ENCODE data around the gene RECQL5.

RECQL5 gene

DNA sequence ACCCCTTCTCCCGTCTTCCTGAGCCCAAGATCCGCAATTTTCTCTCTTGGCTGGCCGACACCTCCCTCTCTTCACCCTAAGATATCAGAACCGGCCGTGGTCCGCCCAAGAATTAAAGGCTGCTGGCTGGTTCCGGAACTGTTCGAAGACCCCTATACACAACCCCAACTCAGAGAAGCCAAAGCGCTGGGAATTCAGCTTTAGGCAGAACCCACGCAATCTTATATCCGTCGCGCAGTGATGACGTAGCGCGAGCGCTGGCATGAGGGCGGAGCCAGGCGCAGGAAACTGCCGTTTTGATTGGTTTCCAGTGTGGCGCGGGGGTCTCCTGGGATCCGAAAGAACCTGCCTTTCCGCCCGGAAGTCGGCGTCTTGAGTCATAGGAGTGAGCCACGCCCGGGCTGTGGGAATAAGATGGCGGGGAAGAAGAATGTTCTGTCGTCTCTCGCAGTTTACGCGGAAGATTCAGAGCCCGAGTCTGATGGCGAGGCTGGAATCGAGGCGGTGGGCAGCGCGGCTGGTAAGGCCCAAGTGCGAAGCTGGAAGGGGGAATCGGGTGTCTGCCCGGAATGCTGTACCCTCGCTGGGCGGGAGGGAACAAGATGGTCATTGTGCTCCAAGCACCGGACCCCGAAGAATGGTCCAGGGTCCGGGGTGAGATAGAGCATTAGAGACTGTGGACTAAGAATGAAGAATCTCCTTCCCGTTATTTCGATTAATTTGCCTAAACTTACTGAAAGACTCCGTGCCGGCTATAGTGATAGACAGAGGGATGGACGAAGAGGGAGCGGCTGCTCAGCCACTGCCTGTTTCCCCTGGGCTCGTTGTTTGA, at the start of gene RECQL5, which contains the start of gene SAP30BP (continued):
- TF ChIP-seq, protein P1, sequence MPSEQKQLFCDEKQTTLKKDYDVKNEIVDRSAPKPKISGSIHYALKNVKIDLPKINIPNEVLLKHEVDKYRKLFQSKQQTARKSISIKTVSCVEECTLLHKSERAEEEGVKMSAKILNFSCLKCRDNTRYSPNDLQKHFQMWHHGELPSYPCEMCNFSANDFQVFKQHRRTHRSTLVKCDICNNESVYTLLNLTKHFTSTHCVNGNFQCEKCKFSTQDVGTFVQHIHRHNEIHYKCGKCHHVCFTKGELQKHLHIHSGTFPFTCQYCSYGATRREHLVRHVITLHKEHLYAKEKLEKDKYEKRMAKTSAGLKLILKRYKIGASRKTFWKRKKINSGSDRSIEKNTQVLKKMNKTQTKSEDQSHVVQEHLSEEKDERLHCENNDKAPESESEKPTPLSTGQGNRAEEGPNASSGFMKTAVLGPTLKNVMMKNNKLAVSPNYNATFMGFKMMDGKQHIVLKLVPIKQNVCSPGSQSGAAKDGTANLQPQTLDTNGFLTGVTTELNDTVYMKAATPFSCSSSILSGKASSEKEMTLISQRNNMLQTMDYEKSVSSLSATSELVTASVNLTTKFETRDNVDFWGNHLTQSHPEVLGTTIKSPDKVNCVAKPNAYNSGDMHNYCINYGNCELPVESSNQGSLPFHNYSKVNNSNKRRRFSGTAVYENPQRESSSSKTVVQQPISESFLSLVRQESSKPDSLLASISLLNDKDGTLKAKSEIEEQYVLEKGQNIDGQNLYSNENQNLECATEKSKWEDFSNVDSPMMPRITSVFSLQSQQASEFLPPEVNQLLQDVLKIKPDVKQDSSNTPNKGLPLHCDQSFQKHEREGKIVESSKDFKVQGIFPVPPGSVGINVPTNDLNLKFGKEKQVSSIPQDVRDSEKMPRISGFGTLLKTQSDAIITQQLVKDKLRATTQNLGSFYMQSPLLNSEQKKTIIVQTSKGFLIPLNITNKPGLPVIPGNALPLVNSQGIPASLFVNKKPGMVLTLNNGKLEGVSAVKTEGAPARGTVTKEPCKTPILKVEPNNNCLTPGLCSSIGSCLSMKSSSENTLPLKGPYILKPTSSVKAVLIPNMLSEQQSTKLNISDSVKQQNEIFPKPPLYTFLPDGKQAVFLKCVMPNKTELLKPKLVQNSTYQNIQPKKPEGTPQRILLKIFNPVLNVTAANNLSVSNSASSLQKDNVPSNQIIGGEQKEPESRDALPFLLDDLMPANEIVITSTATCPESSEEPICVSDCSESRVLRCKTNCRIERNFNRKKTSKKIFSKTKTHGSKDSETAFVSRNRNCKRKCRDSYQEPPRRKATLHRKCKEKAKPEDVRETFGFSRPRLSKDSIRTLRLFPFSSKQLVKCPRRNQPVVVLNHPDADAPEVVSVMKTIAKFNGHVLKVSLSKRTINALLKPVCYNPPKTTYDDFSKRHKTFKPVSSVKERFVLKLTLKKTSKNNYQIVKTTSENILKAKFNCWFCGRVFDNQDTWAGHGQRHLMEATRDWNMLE (tag by site-specific recombination; conservative IDR thresholded peaks at IDR 0.05; ENCODE audit: low read depth): peak; percentile 79
- no peak for TF ChIP-seq ZNF2 (tag by site-specific recombination; IDR thresholded peaks at IDR 0.05)
- TF ChIP-seq ZNF146 (tag by site-specific recombination; IDR thresholded peaks at IDR 0.05): peak; percentile 32
- no peak for TF ChIP-seq ZNF830 (tag by site-specific recombination; IDR thresholded peaks at IDR 0.05; ENCODE audit: low read depth)
- TF ChIP-seq KLF9 (tag by site-specific recombination; IDR thresholded peaks at IDR 0.05; ENCODE audit: low read depth): peak; percentile 61
- no peak for TF ChIP-seq ZNF311 (tag by site-specific recombination; IDR thresholded peaks at IDR 0.05; ENCODE audit: borderline replicate concordance)
- no peak for TF ChIP-seq ZNF791 (tag by site-specific recombination; IDR thresholded peaks at IDR 0.05)
- no peak for TF ChIP-seq ZBTB8A (tag by site-specific recombination; IDR thresholded peaks at IDR 0.05)
- TF ChIP-seq, protein P2, sequence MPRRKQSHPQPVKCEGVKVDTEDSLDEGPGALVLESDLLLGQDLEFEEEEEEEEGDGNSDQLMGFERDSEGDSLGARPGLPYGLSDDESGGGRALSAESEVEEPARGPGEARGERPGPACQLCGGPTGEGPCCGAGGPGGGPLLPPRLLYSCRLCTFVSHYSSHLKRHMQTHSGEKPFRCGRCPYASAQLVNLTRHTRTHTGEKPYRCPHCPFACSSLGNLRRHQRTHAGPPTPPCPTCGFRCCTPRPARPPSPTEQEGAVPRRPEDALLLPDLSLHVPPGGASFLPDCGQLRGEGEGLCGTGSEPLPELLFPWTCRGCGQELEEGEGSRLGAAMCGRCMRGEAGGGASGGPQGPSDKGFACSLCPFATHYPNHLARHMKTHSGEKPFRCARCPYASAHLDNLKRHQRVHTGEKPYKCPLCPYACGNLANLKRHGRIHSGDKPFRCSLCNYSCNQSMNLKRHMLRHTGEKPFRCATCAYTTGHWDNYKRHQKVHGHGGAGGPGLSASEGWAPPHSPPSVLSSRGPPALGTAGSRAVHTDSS (tag by site-specific recombination; IDR thresholded peaks at IDR 0.05): no peak
- no peak for TF ChIP-seq ZNF560 (tag by site-specific recombination; IDR thresholded peaks at IDR 0.05; ENCODE audit: borderline replicate concordance)
- TF ChIP-seq, protein P3, sequence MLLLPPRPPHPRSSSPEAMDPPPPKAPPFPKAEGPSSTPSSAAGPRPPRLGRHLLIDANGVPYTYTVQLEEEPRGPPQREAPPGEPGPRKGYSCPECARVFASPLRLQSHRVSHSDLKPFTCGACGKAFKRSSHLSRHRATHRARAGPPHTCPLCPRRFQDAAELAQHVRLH (tag by site-specific recombination; IDR thresholded peaks at IDR 0.05): peak; percentile 96
- no peak for TF ChIP-seq ZNF350 (tag by site-specific recombination; IDR thresholded peaks at IDR 0.05)
- TF ChIP-seq ZFHX2 (tag by site-specific recombination; conservative IDR thresholded peaks at IDR 0.05): peak; percentile 86
- TF ChIP-seq OVOL3 (tag by site-specific recombination; IDR thresholded peaks at IDR 0.05): no peak
- TF ChIP-seq RBAK (tag by site-specific recombination; IDR thresholded peaks at IDR 0.05): no peak
- TF ChIP-seq, protein P4, sequence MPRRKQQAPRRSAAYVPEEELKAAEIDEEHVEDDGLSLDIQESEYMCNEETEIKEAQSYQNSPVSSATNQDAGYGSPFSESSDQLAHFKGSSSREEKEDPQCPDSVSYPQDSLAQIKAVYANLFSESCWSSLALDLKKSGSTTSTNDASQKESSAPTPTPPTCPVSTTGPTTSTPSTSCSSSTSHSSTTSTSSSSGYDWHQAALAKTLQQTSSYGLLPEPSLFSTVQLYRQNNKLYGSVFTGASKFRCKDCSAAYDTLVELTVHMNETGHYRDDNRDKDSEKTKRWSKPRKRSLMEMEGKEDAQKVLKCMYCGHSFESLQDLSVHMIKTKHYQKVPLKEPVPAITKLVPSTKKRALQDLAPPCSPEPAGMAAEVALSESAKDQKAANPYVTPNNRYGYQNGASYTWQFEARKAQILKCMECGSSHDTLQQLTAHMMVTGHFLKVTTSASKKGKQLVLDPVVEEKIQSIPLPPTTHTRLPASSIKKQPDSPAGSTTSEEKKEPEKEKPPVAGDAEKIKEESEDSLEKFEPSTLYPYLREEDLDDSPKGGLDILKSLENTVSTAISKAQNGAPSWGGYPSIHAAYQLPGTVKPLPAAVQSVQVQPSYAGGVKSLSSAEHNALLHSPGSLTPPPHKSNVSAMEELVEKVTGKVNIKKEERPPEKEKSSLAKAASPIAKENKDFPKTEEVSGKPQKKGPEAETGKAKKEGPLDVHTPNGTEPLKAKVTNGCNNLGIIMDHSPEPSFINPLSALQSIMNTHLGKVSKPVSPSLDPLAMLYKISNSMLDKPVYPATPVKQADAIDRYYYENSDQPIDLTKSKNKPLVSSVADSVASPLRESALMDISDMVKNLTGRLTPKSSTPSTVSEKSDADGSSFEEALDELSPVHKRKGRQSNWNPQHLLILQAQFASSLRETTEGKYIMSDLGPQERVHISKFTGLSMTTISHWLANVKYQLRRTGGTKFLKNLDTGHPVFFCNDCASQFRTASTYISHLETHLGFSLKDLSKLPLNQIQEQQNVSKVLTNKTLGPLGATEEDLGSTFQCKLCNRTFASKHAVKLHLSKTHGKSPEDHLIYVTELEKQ (tag by site-specific recombination; IDR thresholded peaks at IDR 0.05; ENCODE audit: borderline replicate concordance): no peak
- TF ChIP-seq ZNF140 (tag by site-specific recombination; IDR thresholded peaks at IDR 0.05): no peak
- TF ChIP-seq ZNF626 (tag by site-specific recombination; IDR thresholded peaks at IDR 0.05): no peak
- no peak for TF ChIP-seq ZNF423 (tag by site-specific recombination; IDR thresholded peaks at IDR 0.05)
- no peak for TF ChIP-seq SETDB1 (IDR thresholded peaks at IDR 0.05; ENCODE audit: insufficient read length, low read length)
- TF ChIP-seq ZNF624 (tag by site-specific recombination; IDR thresholded peaks at IDR 0.05): no peak
- no peak for TF ChIP-seq WT1 (tag by site-specific recombination; IDR thresholded peaks at IDR 0.05)
- TF ChIP-seq, protein P5, sequence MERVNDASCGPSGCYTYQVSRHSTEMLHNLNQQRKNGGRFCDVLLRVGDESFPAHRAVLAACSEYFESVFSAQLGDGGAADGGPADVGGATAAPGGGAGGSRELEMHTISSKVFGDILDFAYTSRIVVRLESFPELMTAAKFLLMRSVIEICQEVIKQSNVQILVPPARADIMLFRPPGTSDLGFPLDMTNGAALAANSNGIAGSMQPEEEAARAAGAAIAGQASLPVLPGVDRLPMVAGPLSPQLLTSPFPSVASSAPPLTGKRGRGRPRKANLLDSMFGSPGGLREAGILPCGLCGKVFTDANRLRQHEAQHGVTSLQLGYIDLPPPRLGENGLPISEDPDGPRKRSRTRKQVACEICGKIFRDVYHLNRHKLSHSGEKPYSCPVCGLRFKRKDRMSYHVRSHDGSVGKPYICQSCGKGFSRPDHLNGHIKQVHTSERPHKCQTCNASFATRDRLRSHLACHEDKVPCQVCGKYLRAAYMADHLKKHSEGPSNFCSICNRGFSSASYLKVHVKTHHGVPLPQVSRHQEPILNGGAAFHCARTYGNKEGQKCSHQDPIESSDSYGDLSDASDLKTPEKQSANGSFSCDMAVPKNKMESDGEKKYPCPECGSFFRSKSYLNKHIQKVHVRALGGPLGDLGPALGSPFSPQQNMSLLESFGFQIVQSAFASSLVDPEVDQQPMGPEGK (tag by site-specific recombination; IDR thresholded peaks at IDR 0.05): peak; percentile 32; the same call in 1 of the 2 replicates
- no peak for TF ChIP-seq ZNF473 (tag by site-specific recombination; IDR thresholded peaks at IDR 0.05)
- TF ChIP-seq, protein P6, sequence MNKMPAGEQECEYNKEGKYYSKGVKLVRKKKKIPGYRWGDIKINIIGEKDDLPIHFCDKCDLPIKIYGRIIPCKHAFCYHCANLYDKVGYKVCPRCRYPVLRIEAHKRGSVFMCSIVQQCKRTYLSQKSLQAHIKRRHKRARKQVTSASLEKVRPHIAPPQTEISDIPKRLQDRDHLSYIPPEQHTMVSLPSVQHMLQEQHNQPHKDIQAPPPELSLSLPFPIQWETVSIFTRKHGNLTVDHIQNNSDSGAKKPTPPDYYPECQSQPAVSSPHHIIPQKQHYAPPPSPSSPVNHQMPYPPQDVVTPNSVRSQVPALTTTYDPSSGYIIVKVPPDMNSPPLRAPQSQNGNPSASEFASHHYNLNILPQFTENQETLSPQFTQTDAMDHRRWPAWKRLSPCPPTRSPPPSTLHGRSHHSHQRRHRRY (tag by site-specific recombination; IDR thresholded peaks at IDR 0.05): no peak
- no peak for TF ChIP-seq ZNF404 (tag by site-specific recombination; IDR thresholded peaks at IDR 0.05)
